Measurements from ENCODE around the gene USP47. TPM values are rescaled to one million over a fixed set of nuclear protein-coding genes. Genes with fewer than 3 reads are reported as not detected.

Gene USP47
- total RNA-seq, 2 experiments from 2014 or later = 42.2 to 44.1 TPM

- BruUV-seq (replicated peaks) = no TSS peak
- TF ChIP-seq, protein P1, sequence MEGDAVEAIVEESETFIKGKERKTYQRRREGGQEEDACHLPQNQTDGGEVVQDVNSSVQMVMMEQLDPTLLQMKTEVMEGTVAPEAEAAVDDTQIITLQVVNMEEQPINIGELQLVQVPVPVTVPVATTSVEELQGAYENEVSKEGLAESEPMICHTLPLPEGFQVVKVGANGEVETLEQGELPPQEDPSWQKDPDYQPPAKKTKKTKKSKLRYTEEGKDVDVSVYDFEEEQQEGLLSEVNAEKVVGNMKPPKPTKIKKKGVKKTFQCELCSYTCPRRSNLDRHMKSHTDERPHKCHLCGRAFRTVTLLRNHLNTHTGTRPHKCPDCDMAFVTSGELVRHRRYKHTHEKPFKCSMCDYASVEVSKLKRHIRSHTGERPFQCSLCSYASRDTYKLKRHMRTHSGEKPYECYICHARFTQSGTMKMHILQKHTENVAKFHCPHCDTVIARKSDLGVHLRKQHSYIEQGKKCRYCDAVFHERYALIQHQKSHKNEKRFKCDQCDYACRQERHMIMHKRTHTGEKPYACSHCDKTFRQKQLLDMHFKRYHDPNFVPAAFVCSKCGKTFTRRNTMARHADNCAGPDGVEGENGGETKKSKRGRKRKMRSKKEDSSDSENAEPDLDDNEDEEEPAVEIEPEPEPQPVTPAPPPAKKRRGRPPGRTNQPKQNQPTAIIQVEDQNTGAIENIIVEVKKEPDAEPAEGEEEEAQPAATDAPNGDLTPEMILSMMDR (conservative IDR thresholded peaks at IDR 0.05; ENCODE audit: low read length) = no peak
- no peak for TF ChIP-seq EZH2phosphoT487 (IDR thresholded peaks at IDR 0.05; ENCODE audit: borderline replicate concordance, low read depth, low read length)
- Histone ChIP-seq H3K9me3 (ENCODE audit: low read length) (peaks cover 12% of the 10 kb centered on the region), H3K4me1 (ENCODE audit: insufficient read depth, low read length, poor library complexity, severe bottlenecking) (peaks cover 15% of the 10 kb centered on the region), H3K4me3 (ENCODE audit: low read depth, low read length, poor library complexity, severe bottlenecking) (no peak overlapping the region), H3K4me2 (ENCODE audit: low read length) (0 out of 2 replicates have a peak overlapping the region, but pooled peaks have one; percentile 27), H3K9me2 (ENCODE audit: insufficient read depth, low read length) (no peaks in the 10 kb centered on the region), H2AFZ (ENCODE audit: low read length) (no peak overlapping the region), H3K36me3 (ENCODE audit: insufficient read depth, low read length) (peaks cover 22% of the 10 kb centered on the region), H4K20me1 (ENCODE audit: insufficient read depth, low read length) (no peaks in the 10 kb centered on the region; the same call in none of the 2 replicates), H3K79me2 (ENCODE audit: insufficient read depth, low read depth, low read length) (peaks cover 87% of the 10 kb centered on the region), H3K27ac (ENCODE audit: low read depth, low read length, poor library complexity, severe bottlenecking) (no peak overlapping the region)
- CTCF ChIA-PET (ENCODE audit: unreplicated experiment) = interaction anchor here (0.6 kb wide), 1 partner anchor 191 kb away, joined by 3 read pairs; no protein-coding TSS in a partner anchor
- DNase-seq (ENCODE audit: low spot score) = peak; percentile 11
- POLR2A ChIA-PET = interaction anchor here (0.7 to 1.5 kb wide), 2 partner anchors 8 to 11 kb away, joined by 4 read pairs; no protein-coding TSS in a partner anchor
- intact Hi-C loops (cut with micrococcal nuclease; ENCODE audit: unreplicated experiment) = loop anchor here (10.0 kb wide), 1 partner anchor 63 kb away; no protein-coding TSS in a partner anchor
These were observed 30.2 kb downstream of the USP47 start for GRCh38 chr11:11871991-11872401.

- no TSS peak for BruUV-seq (replicated peaks)
- TF ChIP-seq, protein P1 (conservative IDR thresholded peaks at IDR 0.05; ENCODE audit: low read length) = peak; percentile 64
- TF ChIP-seq EZH2phosphoT487 (IDR thresholded peaks at IDR 0.05; ENCODE audit: borderline replicate concordance, low read depth, low read length) = no peak
- intact Hi-C loops (cut with micrococcal nuclease; ENCODE audit: unreplicated experiment) = loop anchor here (10.0 kb wide), 1 partner anchor 58 kb away; no protein-coding TSS in a partner anchor
- H3K4me2 ChIP-seq (ENCODE audit: low read length) = no peak overlapping the region
- no peaks in the 10 kb centered on the region for H3K9me2 ChIP-seq (ENCODE audit: insufficient read depth, low read length)
- no peak for DNase-seq (ENCODE audit: low spot score)
- CTCF ChIA-PET (ENCODE audit: unreplicated experiment) = no interaction called here
- peaks cover 8% of the 10 kb centered on the region for H3K4me1 ChIP-seq (ENCODE audit: insufficient read depth, low read length, poor library complexity, severe bottlenecking)
- peaks cover 10% of the 10 kb centered on the region for H3K36me3 ChIP-seq (ENCODE audit: insufficient read depth, low read length)
- POLR2A ChIA-PET = interaction anchor here (0.7 to 1.9 kb wide), 4 partner anchors 22 to 33 kb away, joined by 3 to 6 read pairs (median 3); no protein-coding TSS in a partner anchor
- no peaks in the 10 kb centered on the region; the same call in 1 of the 2 replicates for H4K20me1 ChIP-seq (ENCODE audit: insufficient read depth, low read length)
- H3K4me3 ChIP-seq (ENCODE audit: low read depth, low read length, poor library complexity, severe bottlenecking) = no peak overlapping the region
- H3K9me3 ChIP-seq (ENCODE audit: low read length) = no peaks in the 10 kb centered on the region
- no peak overlapping the region for H2AFZ ChIP-seq (ENCODE audit: low read length)
- H3K79me2 ChIP-seq (ENCODE audit: insufficient read depth, low read depth, low read length) = peaks cover 79% of the 10 kb centered on the region; the same call in 1 of the 2 replicates
- H3K27ac ChIP-seq (ENCODE audit: low read depth, low read length, poor library complexity, severe bottlenecking) = no peak overlapping the region
These were observed 34.7 kb downstream of the USP47 start for GRCh38 chr11:11876458-11876857.

DNA sequence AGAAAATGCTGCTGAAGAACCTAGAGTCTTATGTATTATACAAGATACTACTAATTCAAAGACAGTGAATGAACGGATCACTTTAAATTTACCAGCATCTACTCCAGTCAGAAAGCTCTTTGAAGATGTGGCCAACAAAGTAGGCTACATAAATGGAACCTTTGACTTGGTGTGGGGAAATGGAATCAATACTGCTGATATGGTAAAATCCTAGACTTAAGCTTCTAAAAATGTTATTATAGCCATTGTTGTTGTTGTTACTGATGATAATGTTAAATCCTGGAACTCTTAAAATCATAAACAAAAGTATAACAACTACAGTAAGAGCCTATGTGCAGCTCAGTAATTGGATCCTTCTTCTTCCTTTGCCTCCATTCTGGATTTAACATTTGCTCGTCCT lies 38.4 kb downstream of the USP47 start:
- ChIA-PET POLR2A (interaction anchor here (0.9 to 1.5 kb wide), 4 partner anchors 9 to 32 kb away, joined by 3 to 5 read pairs (median 4); no protein-coding TSS in a partner anchor), CTCF (ENCODE audit: unreplicated experiment) (no interaction called here)
- peaks cover 8% of the 10 kb centered on the region for H3K4me1 ChIP-seq (ENCODE audit: insufficient read depth, low read length, poor library complexity, severe bottlenecking)
- no peak for DNase-seq (ENCODE audit: low spot score)
- intact Hi-C loops (cut with micrococcal nuclease; ENCODE audit: unreplicated experiment) = no loop called here
- H3K36me3 ChIP-seq (ENCODE audit: insufficient read depth, low read length) = peaks cover 34% of the 10 kb centered on the region
- H3K4me3 ChIP-seq (ENCODE audit: low read depth, low read length, poor library complexity, severe bottlenecking) = no peak overlapping the region
- TF ChIP-seq, protein P1 (conservative IDR thresholded peaks at IDR 0.05; ENCODE audit: low read length) = no peak
- TF ChIP-seq EZH2phosphoT487 (IDR thresholded peaks at IDR 0.05; ENCODE audit: borderline replicate concordance, low read depth, low read length) = no peak
- no TSS peak for BruUV-seq (replicated peaks)
- H3K27ac ChIP-seq (ENCODE audit: low read depth, low read length, poor library complexity, severe bottlenecking) = no peak overlapping the region
- H3K79me2 ChIP-seq (ENCODE audit: insufficient read depth, low read depth, low read length) = peaks cover 54% of the 10 kb centered on the region; the same call in 1 of the 2 replicates
- no peak overlapping the region for H3K4me2 ChIP-seq (ENCODE audit: low read length)
- H3K9me2 ChIP-seq (ENCODE audit: insufficient read depth, low read length) = no peaks in the 10 kb centered on the region
- no peak overlapping the region for H2AFZ ChIP-seq (ENCODE audit: low read length)
- no peaks in the 10 kb centered on the region for H3K9me3 ChIP-seq (ENCODE audit: low read length)
- H4K20me1 ChIP-seq (ENCODE audit: insufficient read depth, low read length) = no peaks in the 10 kb centered on the region
